ENCODE measurements around the gene LMO2.

Gene LMO2

GRCh38 chr11:33889821-33890378 lies 2.0 kb downstream of the LMO2 start:
- DNase-seq: no peak

- no peak for DNase-seq
These were observed 2.6 kb downstream of the LMO2 start for GRCh38 chr11:33889296-33889695.

- DNase-seq: no peak
These were observed 4.0 kb downstream of the LMO2 start for GRCh38 chr11:33887886-33888285.

GRCh38 chr11:33885338-33886005 lies 6.4 kb downstream of the LMO2 start:
- no peak for DNase-seq

GRCh38 chr11:33884601-33885000 lies 7.3 kb downstream of the LMO2 start:
- no peak for DNase-seq

DNA sequence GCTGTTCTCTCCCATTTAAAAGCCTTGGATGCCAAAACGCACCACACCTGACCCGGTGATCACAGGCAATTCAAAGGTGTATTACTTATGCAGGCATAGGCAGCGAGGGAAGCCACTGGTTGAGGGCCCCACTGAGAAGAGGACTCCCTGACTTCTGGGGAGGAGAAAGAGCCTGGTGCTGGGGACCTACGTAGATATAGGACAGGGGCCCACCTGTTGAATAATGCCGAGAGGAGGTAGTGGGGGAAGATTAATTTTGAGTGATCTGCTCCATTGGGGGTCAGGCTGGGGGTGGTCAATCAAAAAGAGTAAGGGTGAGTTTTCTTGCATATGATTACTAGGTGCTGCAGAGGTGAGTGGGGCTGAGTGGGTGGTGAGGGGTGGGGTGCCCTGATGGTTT lies 7.8 kb downstream of the LMO2 start:
- no peak for DNase-seq

DNA sequence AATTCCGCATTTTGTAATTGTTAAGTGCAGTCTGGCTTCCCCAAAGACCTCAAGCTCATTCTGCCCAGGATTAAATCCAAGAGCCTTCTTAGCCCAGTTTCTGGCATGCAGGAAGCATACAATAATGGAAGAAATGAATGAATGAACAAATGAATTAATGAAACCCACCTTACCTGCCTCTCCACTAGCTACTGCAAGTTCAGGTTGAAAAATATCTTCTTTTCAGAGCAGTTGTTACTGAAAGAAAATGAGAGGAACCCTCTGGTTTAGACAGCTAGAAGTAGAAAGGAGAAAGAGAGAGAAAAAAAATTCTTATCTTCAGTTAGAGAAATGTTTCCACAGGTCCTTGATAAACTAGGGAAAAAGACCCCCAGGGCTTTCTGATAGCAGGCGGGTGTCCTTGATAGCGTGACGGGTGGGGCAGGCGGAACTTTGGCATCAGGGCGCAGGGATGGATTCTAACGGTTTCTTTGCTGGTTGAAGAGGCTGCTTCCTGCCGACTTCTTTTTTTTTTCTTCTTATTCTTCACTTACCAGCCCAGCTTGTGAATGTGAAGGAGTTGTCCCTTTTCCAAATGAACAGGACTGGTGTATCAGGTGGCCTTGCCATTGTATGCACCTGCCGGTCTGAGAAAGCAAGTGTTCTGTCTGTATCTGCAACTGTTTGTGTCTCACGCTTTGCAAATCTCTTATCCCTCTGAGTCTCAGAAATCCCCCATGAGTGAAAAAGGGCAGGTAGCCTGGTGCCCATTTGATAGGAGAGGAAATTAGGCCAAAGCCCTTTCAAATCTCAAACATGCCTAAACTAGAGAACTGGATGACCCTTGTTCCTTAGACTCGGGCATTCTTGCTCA lies 10.0 kb downstream of the LMO2 start:
- no peak for DNase-seq

GRCh38 chr11:33880979-33881378 lies 10.9 kb downstream of the LMO2 start:
- no peak for DNase-seq

DNA sequence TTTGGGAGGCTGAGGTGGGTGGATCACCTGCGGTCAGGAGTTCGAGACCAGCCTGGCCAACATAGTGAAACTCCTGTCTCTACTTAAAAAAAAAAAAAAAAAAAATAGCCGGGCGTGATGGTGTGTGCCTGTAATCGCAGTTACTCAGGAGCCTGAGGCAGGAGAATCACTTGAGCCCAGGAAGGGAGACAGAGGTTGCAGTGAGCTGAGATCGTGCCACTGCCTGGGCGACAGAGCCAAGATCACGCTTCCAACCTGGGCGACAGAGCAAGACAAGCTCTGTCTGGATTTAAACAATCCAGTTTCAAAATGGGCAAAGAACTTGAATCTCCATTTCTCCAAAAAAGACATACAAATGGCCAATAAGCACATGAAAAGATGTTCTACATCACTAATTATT lies 12.5 kb downstream of the LMO2 start:
- DNase-seq: no peak

DNA sequence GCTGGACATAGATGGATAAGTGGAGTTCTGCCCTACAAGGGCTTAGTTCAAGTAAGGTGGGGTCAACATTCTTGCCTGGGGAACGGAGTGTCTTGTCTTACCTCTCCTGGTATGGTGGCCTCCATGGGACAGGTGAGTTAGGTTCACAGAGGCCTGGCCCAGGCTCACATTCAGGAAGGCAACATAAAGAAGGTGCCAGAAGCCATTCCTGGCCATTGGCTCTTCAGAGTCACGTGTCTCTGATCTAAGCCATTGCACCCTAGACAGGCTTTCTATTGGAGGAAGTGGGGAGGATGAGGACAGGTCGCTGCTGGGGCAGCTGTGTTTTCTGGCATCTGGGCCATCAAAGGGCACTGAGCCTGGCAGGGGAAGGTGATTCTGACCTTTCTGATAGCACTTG lies 14.8 kb downstream of the LMO2 start:
- DNase-seq: no peak

DNA sequence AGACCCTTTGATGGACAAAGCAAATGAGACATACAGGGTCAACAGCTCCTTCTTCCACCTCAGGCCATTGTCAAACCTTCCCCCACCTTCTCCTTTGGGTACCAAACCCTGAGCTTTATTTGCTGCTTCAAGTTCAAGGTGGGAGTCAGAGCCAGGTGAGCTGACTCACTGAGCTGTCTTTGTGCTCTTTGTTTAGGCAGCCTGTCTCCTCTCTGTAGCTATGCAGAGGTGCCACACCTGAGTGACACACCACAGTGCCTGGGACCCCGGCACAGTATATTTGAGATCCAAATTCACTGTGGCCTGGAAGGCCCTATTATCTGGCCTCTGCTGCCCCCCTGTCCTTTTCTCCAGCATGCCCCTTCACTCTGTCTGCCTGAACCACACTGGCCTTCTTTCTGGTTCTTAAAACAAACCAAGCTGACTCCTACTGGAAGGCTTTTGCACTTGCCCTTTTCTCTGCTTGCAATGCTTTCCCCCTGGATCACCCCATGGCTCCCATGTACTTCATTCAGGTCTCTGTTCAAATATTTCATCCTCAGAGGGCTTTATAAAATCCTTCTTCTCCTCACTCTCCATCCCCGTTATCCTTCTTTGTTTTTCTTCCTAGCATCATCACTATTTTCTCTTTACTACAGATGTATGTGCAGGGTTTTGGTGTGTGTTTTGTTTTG lies 16.1 kb downstream of the LMO2 start:
- DNase-seq: no peak

- no peak for DNase-seq
These were observed 16.9 kb downstream of the LMO2 start for GRCh38 chr11:33874910-33875490.

DNA sequence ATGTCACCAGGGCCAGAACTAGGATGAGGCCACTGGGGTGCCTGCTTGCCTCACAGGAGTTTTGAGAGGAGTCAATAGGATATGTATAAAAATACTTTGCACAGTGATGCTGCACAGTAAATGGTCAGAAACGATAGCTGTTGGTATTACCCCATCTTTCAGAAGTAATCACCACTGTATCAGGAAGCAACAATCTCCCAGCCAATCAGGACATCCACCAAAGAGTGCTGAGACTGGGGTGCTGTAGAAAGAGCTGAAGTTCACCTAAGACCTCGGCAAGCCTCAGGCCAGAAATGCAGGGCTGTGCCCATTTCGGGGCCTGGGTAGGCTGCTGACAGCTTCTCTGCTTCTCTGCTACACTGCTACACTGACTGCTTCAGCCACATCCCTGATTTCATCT lies 17.4 kb downstream of the LMO2 start:
- no peak for DNase-seq

GRCh38 chr11:33869481-33870422 lies 22.1 kb downstream of the LMO2 start:
- peak in 17 of 51 donors; percentile 8 to 64 (median 25) for DNase-seq

DNA sequence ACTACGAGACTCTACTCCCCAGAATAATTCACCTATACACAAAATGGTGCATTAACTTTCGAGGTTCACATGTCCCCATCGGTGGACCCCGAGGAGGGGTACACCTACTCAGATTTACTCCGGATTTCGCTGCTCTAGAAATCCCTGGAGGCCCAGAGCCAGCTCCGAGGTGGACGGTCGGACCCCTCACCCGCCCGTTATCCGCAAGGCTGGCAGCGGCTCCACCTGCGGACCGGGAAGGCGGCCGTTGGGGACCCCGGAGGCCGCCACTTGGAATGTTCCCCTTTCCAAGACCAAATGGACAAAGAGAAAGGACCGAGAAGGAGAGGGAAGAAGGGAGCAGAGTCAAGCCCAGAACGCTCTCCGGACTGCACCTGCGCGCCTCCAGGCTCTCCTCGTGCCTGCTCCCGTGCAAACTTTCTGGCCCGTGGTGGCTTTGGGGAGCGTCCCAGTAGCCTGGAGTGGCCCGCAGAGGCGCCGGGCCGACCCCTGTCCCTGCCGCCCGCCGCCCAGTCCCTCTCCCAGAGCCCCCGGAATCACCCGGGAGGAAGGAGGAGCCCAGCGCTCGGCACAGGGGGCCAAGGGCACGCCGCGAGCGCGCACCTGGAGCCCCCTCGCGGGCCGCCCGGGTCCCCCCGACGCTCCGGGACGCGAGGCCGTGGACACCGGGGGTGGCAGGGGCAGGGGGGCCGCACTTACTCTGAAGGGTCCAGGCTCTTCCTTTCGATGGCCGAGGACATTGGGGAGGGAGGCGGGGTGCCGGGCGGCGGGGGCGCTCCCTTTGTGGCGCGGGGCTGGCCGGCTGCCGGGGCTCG lies 23.0 kb downstream of the LMO2 start:
- DNase-seq: no peak

DNA sequence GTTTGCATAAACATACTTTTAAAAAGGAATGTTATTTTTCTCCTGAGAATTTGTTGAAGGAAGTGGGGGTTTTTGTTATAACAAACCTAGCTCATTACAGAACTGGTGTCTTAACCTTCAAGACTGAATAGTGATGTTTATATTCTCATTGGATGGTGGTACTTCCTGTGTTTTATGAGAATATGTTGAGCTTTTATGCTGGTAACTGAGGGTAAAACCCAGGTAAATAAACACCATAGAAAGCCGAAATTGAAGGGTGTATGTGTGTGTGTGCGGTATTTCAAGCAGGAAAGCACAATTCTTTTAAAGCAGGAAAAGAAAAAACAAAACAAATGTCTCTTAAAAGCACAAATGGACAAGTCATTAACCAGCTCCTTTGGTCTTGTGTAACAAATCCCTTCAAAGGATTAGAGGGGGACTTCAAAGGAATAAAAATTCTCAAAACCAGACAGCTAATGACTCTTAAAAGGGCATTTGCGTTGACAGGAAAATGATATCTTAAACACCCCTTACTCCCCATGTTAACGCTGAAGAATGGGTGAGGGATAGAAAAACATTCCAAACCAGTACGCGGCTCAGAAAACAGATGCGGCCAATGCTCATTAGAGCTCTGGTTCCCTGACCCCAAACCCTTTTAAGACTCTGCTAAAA lies 23.8 kb downstream of the LMO2 start:
- DNase-seq: no peak

- DNase-seq: no peak
These were observed 24.3 kb downstream of the LMO2 start for GRCh38 chr11:33867561-33867960.

DNA sequence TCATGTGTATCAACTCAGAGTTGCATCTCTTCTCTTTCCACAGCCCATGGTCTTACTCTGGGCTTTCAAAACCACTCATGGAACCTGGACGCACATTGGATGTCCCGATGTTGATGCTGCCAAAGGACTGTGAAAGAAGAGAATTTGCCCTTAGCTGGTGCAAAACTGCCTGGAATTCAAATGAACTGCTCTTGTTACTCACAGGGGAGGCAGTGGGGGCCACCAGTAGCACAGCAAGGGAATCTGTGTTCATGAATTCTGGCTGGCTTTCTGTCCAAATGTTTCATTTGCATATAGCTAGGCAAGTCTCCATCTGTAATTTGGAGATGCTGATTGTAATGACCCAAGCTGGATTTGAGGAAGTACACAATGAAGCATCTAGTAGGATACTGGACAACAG lies 24.9 kb downstream of the LMO2 start:
- peak in 4 of 51 donors; percentile 7 to 27 (median 16) for DNase-seq

DNA sequence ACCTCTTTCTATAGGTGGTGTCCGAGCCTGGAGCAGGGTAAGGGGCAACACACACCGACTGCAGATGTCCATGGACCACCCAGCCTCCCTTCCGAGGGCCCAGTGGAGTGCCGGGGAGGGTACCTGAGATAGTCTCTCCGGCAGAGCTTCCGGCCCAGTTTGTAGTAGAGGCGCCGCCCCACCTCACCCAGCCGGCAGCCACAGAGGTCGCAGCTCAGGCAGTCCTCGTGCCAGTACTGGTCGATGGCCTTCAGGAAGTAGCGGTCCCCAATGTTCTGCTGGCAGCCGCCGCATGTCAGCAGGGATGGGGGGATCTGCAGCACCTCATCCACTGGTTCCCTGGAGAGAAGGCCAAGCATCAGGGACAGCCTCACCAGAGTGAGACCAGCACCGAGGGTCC lies 27.4 kb downstream of the LMO2 start:
- no peak for DNase-seq

Measured in hypothalamus (tissue), 51 donors.